ENCODE measurements around the gene TSGA10. TPM values are rescaled to one million over a fixed set of nuclear protein-coding genes. Genes with fewer than 3 reads are reported as not detected.

TSGA10 gene
- polyA plus RNA-seq, 2 donors, result 1.7 to 3.2 TPM

- 80 to 87% methylated on average over 2 of the region's 2 CpGs for WGBS, 2 donors
- no peak overlapping the region for H3K27ac ChIP-seq (ENCODE audit: low read depth in 2 of 2, low read length in 1 of 2)
- H3K4me3 ChIP-seq (ENCODE audit: low read depth in 1 of 2, low read length in 2 of 2), result no peak overlapping the region
- peaks cover 3 to 6% of the 10 kb centered on the region in 2 donors for H3K9me3 ChIP-seq (ENCODE audit: control insufficient read depth in 2 of 2, insufficient read depth in 1 of 2, low read depth in 1 of 2, low read length in 1 of 2)
- no peaks in the 10 kb centered on the region for H3K4me1 ChIP-seq (ENCODE audit: control insufficient read depth in 2 of 2, insufficient read depth in 2 of 2, low read length in 1 of 2)
- peaks cover 7 to 8% of the 10 kb centered on the region in 2 donors for H3K36me3 ChIP-seq (ENCODE audit: control insufficient read depth in 2 of 2, insufficient read depth in 2 of 2, low read length in 1 of 2)
- H3K27me3 ChIP-seq (ENCODE audit: control insufficient read depth in 1 of 2, insufficient read depth in 2 of 2, low read length in 2 of 2), result no peaks in the 10 kb centered on the region
These were observed 26.8 kb downstream of the TSGA10 start for GRCh38 chr2:99127981-99128380.

GRCh38 chr2:99112617-99113016 lies 42.1 kb downstream of the TSGA10 start:
- Histone ChIP-seq H3K36me3 (ENCODE audit: control insufficient read depth in 2 of 2, insufficient read depth in 2 of 2, low read length in 1 of 2) (no peaks in the 10 kb centered on the region), H3K4me1 (ENCODE audit: control insufficient read depth in 2 of 2, insufficient read depth in 2 of 2, low read length in 1 of 2) (no peaks in the 10 kb centered on the region), H3K27me3 (ENCODE audit: control insufficient read depth in 1 of 2, insufficient read depth in 2 of 2, low read length in 2 of 2) (no peaks in the 10 kb centered on the region), H3K9me3 (ENCODE audit: control insufficient read depth in 2 of 2, insufficient read depth in 1 of 2, low read depth in 1 of 2, low read length in 1 of 2) (no peaks in the 10 kb centered on the region), H3K27ac (ENCODE audit: low read depth in 2 of 2, low read length in 1 of 2) (no peak overlapping the region), H3K4me3 (ENCODE audit: low read depth in 1 of 2, low read length in 2 of 2) (no peak overlapping the region)
- WGBS, 2 donors, result 71% methylated on average over 4 of the region's 4 CpGs

- Histone ChIP-seq H3K27ac (ENCODE audit: low read depth in 2 of 2, low read length in 1 of 2) (no peak overlapping the region), H3K36me3 (ENCODE audit: control insufficient read depth in 2 of 2, insufficient read depth in 2 of 2, low read length in 1 of 2) (no peaks in the 10 kb centered on the region), H3K27me3 (ENCODE audit: control insufficient read depth in 1 of 2, insufficient read depth in 2 of 2, low read length in 2 of 2) (no peaks in the 10 kb centered on the region), H3K4me3 (ENCODE audit: low read depth in 1 of 2, low read length in 2 of 2) (no peak overlapping the region), H3K9me3 (ENCODE audit: control insufficient read depth in 2 of 2, insufficient read depth in 1 of 2, low read depth in 1 of 2, low read length in 1 of 2) (no peaks in the 10 kb centered on the region), H3K4me1 (ENCODE audit: control insufficient read depth in 2 of 2, insufficient read depth in 2 of 2, low read length in 1 of 2) (no peaks in the 10 kb centered on the region)
- 77 to 87% methylated on average over 1 of the region's 1 CpG for WGBS, 2 donors
These were observed 42.8 kb downstream of the TSGA10 start for GRCh38 chr2:99111945-99112344.

DNA sequence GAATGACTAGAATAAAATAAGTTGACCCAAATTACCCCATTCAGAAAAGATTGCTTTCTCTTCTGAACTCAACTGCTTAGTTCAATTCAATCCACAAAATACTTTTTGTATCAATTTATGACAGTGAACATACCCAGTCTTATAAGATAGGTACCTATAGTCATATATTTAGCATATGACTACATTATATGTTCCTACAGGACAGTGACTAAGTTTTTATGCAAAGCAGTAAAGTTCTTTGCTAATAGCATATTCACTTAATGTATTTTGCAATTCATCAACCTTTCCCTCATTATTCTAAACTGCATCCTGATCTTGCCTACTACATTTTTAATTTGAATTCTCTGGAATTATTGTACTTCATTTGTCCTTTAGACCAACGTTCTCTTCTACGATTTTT lies 43.5 kb downstream of the TSGA10 start:
- Histone ChIP-seq H3K27ac (ENCODE audit: low read depth in 2 of 2, low read length in 1 of 2) (no peak overlapping the region), H3K27me3 (ENCODE audit: control insufficient read depth in 1 of 2, insufficient read depth in 2 of 2, low read length in 2 of 2) (no peaks in the 10 kb centered on the region), H3K4me1 (ENCODE audit: control insufficient read depth in 2 of 2, insufficient read depth in 2 of 2, low read length in 1 of 2) (no peaks in the 10 kb centered on the region), H3K9me3 (ENCODE audit: control insufficient read depth in 2 of 2, insufficient read depth in 1 of 2, low read depth in 1 of 2, low read length in 1 of 2) (no peaks in the 10 kb centered on the region), H3K36me3 (ENCODE audit: control insufficient read depth in 2 of 2, insufficient read depth in 2 of 2, low read length in 1 of 2) (no peaks in the 10 kb centered on the region), H3K4me3 (ENCODE audit: low read depth in 1 of 2, low read length in 2 of 2) (no peak overlapping the region)
- 84 to 87% methylated on average over 2 of the region's 2 CpGs for WGBS, 2 donors

DNA sequence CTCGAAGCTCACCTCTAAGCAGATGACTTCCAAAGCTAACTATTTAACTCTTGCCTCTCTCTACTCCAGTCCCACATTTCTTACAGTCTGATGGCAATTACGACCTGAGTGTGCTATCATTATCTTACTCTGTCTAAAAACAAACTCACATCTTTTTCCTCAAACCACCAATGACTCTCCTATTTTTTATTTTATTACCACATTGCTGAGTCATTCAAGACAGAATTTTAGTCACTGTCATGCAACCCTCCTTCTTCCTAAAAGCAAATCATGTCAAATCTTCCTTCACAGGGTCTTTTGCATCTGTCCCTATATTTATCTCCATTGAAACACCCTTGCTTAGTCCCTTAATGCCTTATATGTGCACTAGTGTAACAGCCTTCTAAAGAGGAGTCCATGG lies 47.8 kb downstream of the TSGA10 start:
- no peak overlapping the region for H3K4me3 ChIP-seq (ENCODE audit: low read depth in 1 of 2, low read length in 2 of 2)
- no peaks in the 10 kb centered on the region for H3K27me3 ChIP-seq (ENCODE audit: control insufficient read depth in 1 of 2, insufficient read depth in 2 of 2, low read length in 2 of 2)
- no peaks in the 10 kb centered on the region for H3K36me3 ChIP-seq (ENCODE audit: control insufficient read depth in 2 of 2, insufficient read depth in 2 of 2, low read length in 1 of 2)
- H3K27ac ChIP-seq (ENCODE audit: low read depth in 2 of 2, low read length in 1 of 2), result no peak overlapping the region
- 65 to 71% methylated on average over 2 of the region's 2 CpGs for WGBS, 2 donors
- no peaks in the 10 kb centered on the region for H3K9me3 ChIP-seq (ENCODE audit: control insufficient read depth in 2 of 2, insufficient read depth in 1 of 2, low read depth in 1 of 2, low read length in 1 of 2)
- H3K4me1 ChIP-seq (ENCODE audit: control insufficient read depth in 2 of 2, insufficient read depth in 2 of 2, low read length in 1 of 2), result no peaks in the 10 kb centered on the region

- Histone ChIP-seq H3K27ac (ENCODE audit: low read depth in 2 of 2, low read length in 1 of 2) (no peak overlapping the region), H3K4me1 (ENCODE audit: control insufficient read depth in 2 of 2, insufficient read depth in 2 of 2, low read length in 1 of 2) (no peaks in the 10 kb centered on the region), H3K36me3 (ENCODE audit: control insufficient read depth in 2 of 2, insufficient read depth in 2 of 2, low read length in 1 of 2) (no peaks in the 10 kb centered on the region), H3K27me3 (ENCODE audit: control insufficient read depth in 1 of 2, insufficient read depth in 2 of 2, low read length in 2 of 2) (no peaks in the 10 kb centered on the region), H3K9me3 (ENCODE audit: control insufficient read depth in 2 of 2, insufficient read depth in 1 of 2, low read depth in 1 of 2, low read length in 1 of 2) (no peaks in the 10 kb centered on the region), H3K4me3 (ENCODE audit: low read depth in 1 of 2, low read length in 2 of 2) (no peak overlapping the region)
- 76 to 78% methylated on average over 2 of the region's 2 CpGs for WGBS, 2 donors
These were observed 50.7 kb downstream of the TSGA10 start for GRCh38 chr2:99104006-99104405.

GRCh38 chr2:99101697-99102096 lies 53.0 kb downstream of the TSGA10 start:
- no peaks in the 10 kb centered on the region for H3K4me1 ChIP-seq (ENCODE audit: control insufficient read depth in 2 of 2, insufficient read depth in 2 of 2, low read length in 1 of 2)
- no peaks in the 10 kb centered on the region for H3K36me3 ChIP-seq (ENCODE audit: control insufficient read depth in 2 of 2, insufficient read depth in 2 of 2, low read length in 1 of 2)
- H3K4me3 ChIP-seq (ENCODE audit: low read depth in 1 of 2, low read length in 2 of 2), result no peak overlapping the region
- no peaks in the 10 kb centered on the region for H3K27me3 ChIP-seq (ENCODE audit: control insufficient read depth in 1 of 2, insufficient read depth in 2 of 2, low read length in 2 of 2)
- no peak overlapping the region for H3K27ac ChIP-seq (ENCODE audit: low read depth in 2 of 2, low read length in 1 of 2)
- WGBS, 2 donors, result 43 to 48% methylated on average over 3 of the region's 3 CpGs
- H3K9me3 ChIP-seq (ENCODE audit: control insufficient read depth in 2 of 2, insufficient read depth in 1 of 2, low read depth in 1 of 2, low read length in 1 of 2), result no peaks in the 10 kb centered on the region

- no peaks in the 10 kb centered on the region for H3K27me3 ChIP-seq (ENCODE audit: control insufficient read depth in 1 of 2, insufficient read depth in 2 of 2, low read length in 2 of 2)
- 84 to 85% methylated on average over 1 of the region's 1 CpG for WGBS, 2 donors
- H3K36me3 ChIP-seq (ENCODE audit: control insufficient read depth in 2 of 2, insufficient read depth in 2 of 2, low read length in 1 of 2), result no peaks in the 10 kb centered on the region
- H3K9me3 ChIP-seq (ENCODE audit: control insufficient read depth in 2 of 2, insufficient read depth in 1 of 2, low read depth in 1 of 2, low read length in 1 of 2), result no peaks in the 10 kb centered on the region
- no peaks in the 10 kb centered on the region for H3K4me1 ChIP-seq (ENCODE audit: control insufficient read depth in 2 of 2, insufficient read depth in 2 of 2, low read length in 1 of 2)
- no peak overlapping the region for H3K4me3 ChIP-seq (ENCODE audit: low read depth in 1 of 2, low read length in 2 of 2)
- H3K27ac ChIP-seq (ENCODE audit: low read depth in 2 of 2, low read length in 1 of 2), result no peak overlapping the region
These were observed 58.0 kb downstream of the TSGA10 start for GRCh38 chr2:99096728-99097127.

DNA sequence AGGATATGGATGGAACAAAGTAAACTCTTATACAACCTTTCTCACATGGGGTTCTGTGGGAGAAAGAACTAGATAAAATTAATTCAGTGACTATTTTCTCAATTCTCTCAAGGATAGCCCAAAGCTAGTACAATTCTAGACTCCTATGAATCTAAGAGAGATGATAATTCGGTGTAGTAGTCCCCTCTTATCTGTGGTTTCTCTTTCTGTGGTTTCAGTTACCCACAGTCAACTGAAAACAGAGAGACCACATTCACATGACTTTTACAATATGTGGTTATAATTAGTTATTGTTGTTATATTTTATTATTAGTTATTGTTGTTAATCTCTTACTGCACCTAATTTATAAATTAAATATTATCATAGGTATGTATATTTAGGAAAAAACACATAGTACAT lies 66.7 kb downstream of the TSGA10 start:
- Histone ChIP-seq H3K27ac (ENCODE audit: low read depth in 2 of 2, low read length in 1 of 2) (no peak overlapping the region), H3K27me3 (ENCODE audit: control insufficient read depth in 1 of 2, insufficient read depth in 2 of 2, low read length in 2 of 2) (no peaks in the 10 kb centered on the region), H3K4me1 (ENCODE audit: control insufficient read depth in 2 of 2, insufficient read depth in 2 of 2, low read length in 1 of 2) (no peaks in the 10 kb centered on the region), H3K36me3 (ENCODE audit: control insufficient read depth in 2 of 2, insufficient read depth in 2 of 2, low read length in 1 of 2) (no peaks in the 10 kb centered on the region), H3K9me3 (ENCODE audit: control insufficient read depth in 2 of 2, insufficient read depth in 1 of 2, low read depth in 1 of 2, low read length in 1 of 2) (no peaks in the 10 kb centered on the region), H3K4me3 (ENCODE audit: low read depth in 1 of 2, low read length in 2 of 2) (no peak overlapping the region)
- 70 to 82% methylated on average over 1 of the region's 1 CpG for WGBS, 2 donors

DNA sequence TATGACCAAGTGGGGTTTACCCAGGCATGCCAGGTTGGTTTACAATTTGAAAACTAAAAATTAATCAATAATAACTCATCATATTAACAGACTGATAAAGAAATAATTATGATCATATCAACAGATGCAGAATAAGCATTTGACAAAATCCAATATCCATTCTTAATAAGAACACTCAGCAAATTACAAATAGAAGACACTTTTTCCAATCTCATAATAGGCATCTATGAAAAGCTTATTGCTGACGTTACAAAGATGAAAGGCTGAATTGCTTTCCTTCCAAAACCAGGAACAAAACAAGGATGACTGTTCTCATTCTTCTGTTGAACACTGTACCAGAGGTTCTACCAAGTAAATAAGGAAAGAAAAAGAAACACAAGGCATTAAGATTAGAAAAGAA lies 68.4 kb downstream of the TSGA10 start:
- WGBS, 2 donors, result 68 to 70% methylated on average over 1 of the region's 1 CpG
- H3K36me3 ChIP-seq (ENCODE audit: control insufficient read depth in 2 of 2, insufficient read depth in 2 of 2, low read length in 1 of 2), result no peaks in the 10 kb centered on the region

More for the DNA sequence above, 68.4 kb downstream of the TSGA10 start:
- Histone ChIP-seq H3K4me3 (ENCODE audit: low read depth in 1 of 2, low read length in 2 of 2) (no peak overlapping the region), H3K4me1 (ENCODE audit: control insufficient read depth in 2 of 2, insufficient read depth in 2 of 2, low read length in 1 of 2) (no peaks in the 10 kb centered on the region), H3K27ac (ENCODE audit: low read depth in 2 of 2, low read length in 1 of 2) (no peak overlapping the region), H3K27me3 (ENCODE audit: control insufficient read depth in 1 of 2, insufficient read depth in 2 of 2, low read length in 2 of 2) (no peaks in the 10 kb centered on the region), H3K9me3 (ENCODE audit: control insufficient read depth in 2 of 2, insufficient read depth in 1 of 2, low read depth in 1 of 2, low read length in 1 of 2) (no peaks in the 10 kb centered on the region)
